ENCODE measurements around the gene DPP10. TPM values are rescaled to one million over a fixed set of nuclear protein-coding genes. Genes with fewer than 3 reads are reported as not detected.

DPP10 gene
- total RNA-seq, 1 donor from 2014 or later, result not detected

DNA sequence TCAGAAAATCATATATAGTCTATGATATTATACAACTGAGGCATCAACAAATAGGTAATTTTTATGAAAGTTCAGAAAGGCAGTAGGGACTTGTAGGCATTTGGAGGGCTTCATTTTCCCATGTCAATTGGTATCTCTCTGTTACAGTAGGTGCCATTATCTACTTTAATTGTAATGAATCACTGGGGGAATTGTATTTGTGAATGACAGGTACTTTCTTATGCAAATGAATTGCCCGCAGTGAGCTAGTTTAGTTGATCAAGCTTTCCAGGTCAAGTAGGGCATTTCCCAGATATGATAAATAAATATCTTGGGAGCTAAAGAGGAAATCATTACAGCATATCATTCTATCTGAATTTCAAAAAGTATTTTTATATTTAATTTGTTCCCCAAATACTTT, 1116.3 kb downstream of the DPP10 start:
- H3K9me3 ChIP-seq, result no peaks in the 10 kb centered on the region
- no peak overlapping the region for H3K27ac ChIP-seq
- no peak overlapping the region for H3K4me3 ChIP-seq
- no peaks in the 10 kb centered on the region for H3K4me1 ChIP-seq
- intact Hi-C loops (cut with DNase I), result no loop called here
- no peaks in the 10 kb centered on the region for H3K27me3 ChIP-seq
- no peaks in the 10 kb centered on the region for H3K36me3 ChIP-seq
- DNase-seq (ENCODE audit: low spot score in 2 of 2), result no peak
- TF ChIP-seq, protein P1, sequence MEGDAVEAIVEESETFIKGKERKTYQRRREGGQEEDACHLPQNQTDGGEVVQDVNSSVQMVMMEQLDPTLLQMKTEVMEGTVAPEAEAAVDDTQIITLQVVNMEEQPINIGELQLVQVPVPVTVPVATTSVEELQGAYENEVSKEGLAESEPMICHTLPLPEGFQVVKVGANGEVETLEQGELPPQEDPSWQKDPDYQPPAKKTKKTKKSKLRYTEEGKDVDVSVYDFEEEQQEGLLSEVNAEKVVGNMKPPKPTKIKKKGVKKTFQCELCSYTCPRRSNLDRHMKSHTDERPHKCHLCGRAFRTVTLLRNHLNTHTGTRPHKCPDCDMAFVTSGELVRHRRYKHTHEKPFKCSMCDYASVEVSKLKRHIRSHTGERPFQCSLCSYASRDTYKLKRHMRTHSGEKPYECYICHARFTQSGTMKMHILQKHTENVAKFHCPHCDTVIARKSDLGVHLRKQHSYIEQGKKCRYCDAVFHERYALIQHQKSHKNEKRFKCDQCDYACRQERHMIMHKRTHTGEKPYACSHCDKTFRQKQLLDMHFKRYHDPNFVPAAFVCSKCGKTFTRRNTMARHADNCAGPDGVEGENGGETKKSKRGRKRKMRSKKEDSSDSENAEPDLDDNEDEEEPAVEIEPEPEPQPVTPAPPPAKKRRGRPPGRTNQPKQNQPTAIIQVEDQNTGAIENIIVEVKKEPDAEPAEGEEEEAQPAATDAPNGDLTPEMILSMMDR (IDR thresholded peaks at IDR 0.05), result no peak

DNA sequence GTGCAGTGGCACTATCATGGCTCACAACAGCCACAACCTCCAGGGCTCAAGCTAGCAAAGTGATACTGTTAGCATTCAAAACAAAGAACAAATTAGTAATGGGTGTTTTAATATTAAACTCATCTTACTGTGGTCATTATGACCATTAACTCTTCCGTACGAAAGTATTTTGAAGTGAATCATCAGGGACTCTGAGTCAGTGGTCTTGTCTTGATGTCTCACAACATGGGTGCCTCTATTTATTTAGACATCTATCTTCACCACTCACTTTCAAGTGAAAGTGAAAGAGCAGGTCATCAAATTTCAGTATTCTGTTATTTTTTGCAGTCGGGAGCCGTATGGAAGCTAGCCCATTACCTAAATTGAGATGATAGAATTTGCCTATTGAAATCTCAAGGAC, 1118.2 kb downstream of the DPP10 start:
- no peaks in the 10 kb centered on the region for H3K36me3 ChIP-seq
- H3K4me3 ChIP-seq, result no peak overlapping the region
- H3K4me1 ChIP-seq, result no peaks in the 10 kb centered on the region
- TF ChIP-seq, protein P1 (IDR thresholded peaks at IDR 0.05), result no peak
- H3K27ac ChIP-seq, result no peak overlapping the region
- no peaks in the 10 kb centered on the region for H3K9me3 ChIP-seq
- no peak for DNase-seq (ENCODE audit: low spot score in 2 of 2)
- H3K27me3 ChIP-seq, result no peaks in the 10 kb centered on the region
- intact Hi-C loops (cut with DNase I), result no loop called here

DNA sequence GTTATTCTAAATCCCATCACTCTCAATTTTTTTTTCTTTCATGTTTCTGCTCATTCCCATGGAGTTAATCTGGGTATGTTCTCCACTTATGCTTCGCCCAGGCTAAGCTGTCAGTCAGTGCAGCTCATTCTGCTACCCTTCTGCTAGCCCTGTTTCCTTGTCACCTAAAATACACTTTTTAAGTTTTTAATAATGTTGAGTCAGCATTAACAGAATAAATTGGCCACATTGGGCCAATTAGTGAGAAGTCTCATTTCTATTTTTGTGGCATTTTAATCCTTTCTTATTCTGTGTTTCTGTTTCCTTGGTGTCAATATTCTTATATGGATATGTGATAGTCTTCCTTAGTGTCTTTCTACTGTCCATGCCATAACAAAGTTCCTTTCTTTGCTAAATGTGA, 1126.2 kb downstream of the DPP10 start:
- H3K4me1 ChIP-seq, result no peaks in the 10 kb centered on the region
- TF ChIP-seq, protein P1 (IDR thresholded peaks at IDR 0.05), result no peak
- H3K36me3 ChIP-seq, result no peaks in the 10 kb centered on the region
- H3K27ac ChIP-seq, result no peak overlapping the region
- H3K4me3 ChIP-seq, result no peak overlapping the region
- intact Hi-C loops (cut with DNase I), result no loop called here
- no peaks in the 10 kb centered on the region for H3K9me3 ChIP-seq
- no peak for DNase-seq (ENCODE audit: low spot score in 2 of 2)
- no peaks in the 10 kb centered on the region for H3K27me3 ChIP-seq

DNA sequence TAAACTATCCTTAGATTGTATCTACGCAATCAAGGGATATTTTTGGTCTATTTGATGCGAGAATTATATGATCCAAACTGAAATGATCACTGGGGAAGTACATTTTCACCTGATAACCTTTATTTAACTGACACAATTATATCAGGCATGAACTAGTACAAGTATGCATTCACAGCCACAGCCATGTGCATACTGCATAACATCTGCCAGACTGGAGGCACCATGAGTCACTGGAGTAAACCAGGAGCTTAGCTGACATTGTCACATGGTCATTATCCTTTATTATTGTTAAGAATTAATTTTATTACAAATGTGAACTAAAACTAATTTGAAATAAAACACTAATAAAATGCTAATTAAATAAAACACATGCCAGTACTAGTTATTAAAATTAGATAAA, 1127.1 kb downstream of the DPP10 start:
- no peaks in the 10 kb centered on the region for H3K4me1 ChIP-seq
- no peaks in the 10 kb centered on the region for H3K27me3 ChIP-seq
- TF ChIP-seq, protein P1 (IDR thresholded peaks at IDR 0.05), result no peak
- no peaks in the 10 kb centered on the region for H3K9me3 ChIP-seq
- H3K27ac ChIP-seq, result no peak overlapping the region
- H3K36me3 ChIP-seq, result no peaks in the 10 kb centered on the region
- no peak for DNase-seq (ENCODE audit: low spot score in 2 of 2)
- no peak overlapping the region for H3K4me3 ChIP-seq
- intact Hi-C loops (cut with DNase I), result no loop called here

DNA sequence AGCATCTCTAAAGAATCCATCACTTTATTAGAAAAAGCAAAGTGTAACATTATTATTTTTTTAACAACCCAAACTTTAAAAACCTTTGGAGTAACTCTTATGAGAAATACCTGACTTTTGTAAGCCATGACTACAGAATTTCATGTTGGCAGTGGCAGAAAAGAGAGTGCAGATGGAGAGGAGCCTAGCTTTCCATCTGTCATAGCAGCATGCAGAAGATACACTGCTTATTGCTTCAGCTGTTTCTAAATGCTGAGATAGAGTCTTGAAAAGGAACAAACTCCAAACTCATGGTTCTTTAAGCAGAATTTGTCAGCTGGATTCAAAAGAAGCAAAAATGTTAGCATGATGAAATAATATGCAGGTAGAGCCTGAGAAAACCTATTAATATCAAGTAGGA, 1130.3 kb downstream of the DPP10 start:
- DNase-seq (ENCODE audit: low spot score in 2 of 2), result no peak
- TF ChIP-seq, protein P1 (IDR thresholded peaks at IDR 0.05), result no peak
- H3K9me3 ChIP-seq, result no peaks in the 10 kb centered on the region
- no peaks in the 10 kb centered on the region for H3K4me1 ChIP-seq
- intact Hi-C loops (cut with DNase I), result no loop called here
- no peak overlapping the region for H3K4me3 ChIP-seq
- no peaks in the 10 kb centered on the region for H3K27me3 ChIP-seq
- H3K36me3 ChIP-seq, result no peaks in the 10 kb centered on the region
- no peak overlapping the region for H3K27ac ChIP-seq

DNA sequence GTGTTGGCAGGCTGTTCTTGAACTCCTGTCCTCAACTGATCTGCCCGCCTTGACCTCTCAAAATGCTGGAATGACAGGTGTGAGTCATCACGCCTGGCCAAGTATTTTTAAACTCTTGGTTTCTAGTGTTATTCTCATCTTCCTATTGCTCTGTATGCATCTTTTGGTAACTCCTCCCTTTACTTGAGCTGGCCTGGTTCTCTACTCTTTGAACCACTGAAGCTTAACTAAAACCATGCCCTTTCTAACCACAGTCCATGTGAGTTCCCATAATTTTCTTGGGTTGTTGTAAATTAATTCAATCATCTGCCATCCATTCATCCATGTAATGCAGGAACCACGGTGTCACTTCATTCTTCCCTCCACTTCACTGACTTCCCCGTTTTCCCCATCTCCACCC, 1131.3 kb downstream of the DPP10 start:
- DNase-seq (ENCODE audit: low spot score in 2 of 2), result no peak
- intact Hi-C loops (cut with DNase I), result no loop called here
- Histone ChIP-seq H3K27ac (no peak overlapping the region), H3K4me1 (no peaks in the 10 kb centered on the region), H3K9me3 (no peaks in the 10 kb centered on the region), H3K27me3 (no peaks in the 10 kb centered on the region), H3K36me3 (no peaks in the 10 kb centered on the region), H3K4me3 (no peak overlapping the region)
- TF ChIP-seq, protein P1 (IDR thresholded peaks at IDR 0.05), result no peak

Measured in ascending aorta (tissue), 2 donors.